ENCODE data around the gene ZBED4.

GRCh38 chr22:49848690-49849160 lies 4.9 kb upstream of the ZBED4 start:
- no peak for TF ChIP-seq NR3C1 (CRISPR knock-in tag; conservative IDR thresholded peaks at IDR 0.05; ENCODE audit: low read depth)
- TF ChIP-seq FOXJ3 (CRISPR knock-in tag; IDR thresholded peaks at IDR 0.05; ENCODE audit: borderline replicate concordance): no peak
- TF ChIP-seq HMGXB4 (CRISPR knock-in tag; IDR thresholded peaks at IDR 0.05): no peak
- TF ChIP-seq TEAD4 (CRISPR knock-in tag; IDR thresholded peaks at IDR 0.05): no peak
